CD4-positive, alpha-beta memory T cell (primary cell): ENCODE data around the gene MFN2. TPM values are rescaled to one million over a fixed set of nuclear protein-coding genes. Genes with fewer than 3 reads are reported as not detected.

Experiments used
- CTCF ChIA-PET: fragments of 350-600 bp; sonication (Branson Sonifier 250); formaldehyde crosslinking; loops from one replicate; lab custom pipeline; 2021; ENCODE audit warnings: inconsistent platforms; ENCODE audit not compliant: partially characterized antibody; lab: Charles Lee
- POLR2A ChIA-PET: fragments of 350-600 bp; sonication (Branson Sonifier 250); formaldehyde crosslinking; loops from one replicate; lab custom pipeline; 2021; ENCODE audit not compliant: partially characterized antibody; lab: Charles Lee
- DNase-seq, 5 donors: peaks; one replicate each; pipeline versions ENCODE4 v3.0.0 to v3.0.0-alpha.2; 2020 to 2022; ENCODE audit warnings: mixed read lengths in 1 of 5
- H3K27ac ChIP-seq: one replicate; pipeline ENCODE4 v1.7.0; 2013; ENCODE audit warnings: low read depth, low read length
- H3K27me3 ChIP-seq: 2 replicates; pipeline ENCODE4 v1.7.0; 2013; ENCODE audit warnings: mild to moderate bottlenecking, low read length, moderate library complexity; ENCODE audit not compliant: insufficient read depth
- H3K36me3 ChIP-seq: 2 replicates; pipeline ENCODE4 v1.7.0; 2013; ENCODE audit warnings: mild to moderate bottlenecking, low read length, moderate library complexity; ENCODE audit not compliant: insufficient read depth
- H3K4me1 ChIP-seq: 2 replicates; pipeline ENCODE4 v1.7.0; 2013; ENCODE audit warnings: mild to moderate bottlenecking, low read length, moderate library complexity; ENCODE audit not compliant: insufficient read depth
- H3K4me3 ChIP-seq, 2 donors: one replicate each; pipeline ENCODE4 v1.7.0; 2013; ENCODE audit warnings: low read length in 2 of 2, mild to moderate bottlenecking in 1 of 2
- H3K9me3 ChIP-seq, 2 donors: one replicate each; pipeline ENCODE4 v1.7.0; 2013; ENCODE audit warnings: low read length in 2 of 2, control low read depth in 1 of 2; ENCODE audit not compliant: control insufficient read depth in 1 of 2
- H3K27ac Mint-ChIP-seq, 7 donors: one replicate each; pipeline ENCODE4 v1.8.0; 2020 to 2021; ENCODE audit warnings: mixed read lengths in 7 of 7, mild to moderate bottlenecking in 6 of 7, inconsistent platforms in 3 of 7, moderate library complexity in 3 of 7
- H3K27me3 Mint-ChIP-seq, 2 donors: one replicate each; pipeline ENCODE4 v1.8.0; 2020 to 2021; ENCODE audit warnings: mixed read lengths in 2 of 2
- H3K36me3 Mint-ChIP-seq, 2 donors: one replicate each; pipeline ENCODE4 v1.8.0; 2020 to 2021; ENCODE audit warnings: mixed read lengths in 2 of 2, inconsistent platforms in 1 of 2, mild to moderate bottlenecking in 1 of 2
- H3K4me1 Mint-ChIP-seq, 4 donors: one replicate each; pipeline ENCODE4 v1.8.0; 2020 to 2021; ENCODE audit warnings: mixed read lengths in 4 of 4, mild to moderate bottlenecking in 1 of 4
- H3K4me3 Mint-ChIP-seq, 8 donors: one replicate each; pipeline ENCODE4 v1.8.0; 2020 to 2021; ENCODE audit warnings: mixed read lengths in 8 of 8, mild to moderate bottlenecking in 7 of 8, moderate library complexity in 6 of 8, inconsistent platforms in 3 of 8
- H3K9me3 Mint-ChIP-seq, 8 donors: one replicate each; pipeline ENCODE4 v1.8.0; 2020 to 2021; ENCODE audit warnings: mixed read lengths in 8 of 8, mild to moderate bottlenecking in 5 of 8, inconsistent platforms in 3 of 8, moderate library complexity in 1 of 8
- intact Hi-C: fragments of 100-400 bp; cut with micrococcal nuclease; formaldehyde crosslinking; loops from one replicate; pipeline ENCODE4 v1.15.1; 2023
- polyA plus RNA-seq, 2 donors: library from polyadenylated mRNA; unstranded; fragments of 300-500 nt; fragmentation: Illumina TruSeq; gene quantifications; one replicate each; pipeline ENCODE4 v1.2.3, GENCODE V29; 2021
- total RNA-seq, 2 experiments: library from RNA; stranded (reverse); gene quantifications; one replicate each; pipeline ENCODE4 v1.2.3, GENCODE V29; 2021

MFN2 gene
- total and polyA plus RNA-seq, 4 experiments from 2014 or later: 29.0 to 53.7 (median 36.8) TPM

DNA sequence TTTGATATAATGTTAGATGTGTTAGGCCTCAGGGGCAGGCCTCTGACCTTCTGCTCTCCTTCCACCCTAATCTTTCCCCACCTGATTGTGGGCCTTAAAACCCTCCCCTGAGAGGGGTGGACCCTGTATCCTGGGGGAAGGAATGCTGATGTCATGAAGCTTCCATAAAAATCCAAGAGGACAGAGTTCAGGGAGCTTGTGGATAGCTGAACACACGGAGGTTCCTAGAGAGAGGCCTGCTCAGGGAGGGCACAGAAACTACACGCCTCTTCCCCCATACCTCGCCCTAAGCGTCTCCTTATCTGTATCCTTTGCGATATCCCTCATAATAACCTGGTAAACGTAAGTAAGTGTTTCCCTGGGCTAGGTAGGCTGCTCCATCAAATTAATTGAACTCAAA is 4.3 kb downstream of the MFN2 start:
- Mint-ChIP-seq H3K9me3 (no peaks in the 10 kb centered on the region), H3K4me3 (no peak overlapping the region), H3K4me1 (peaks cover 28 to 62% (median 46%) of the 10 kb centered on the region in 4 donors), H3K36me3 (peaks cover 31 to 50% of the 10 kb centered on the region in 2 donors), H3K27me3 (no peaks in the 10 kb centered on the region), H3K27ac (no peak overlapping the region)
- DNase-seq: no peak
- no peaks in the 10 kb centered on the region for H3K27me3 ChIP-seq
- ChIA-PET POLR2A (interaction anchor here (0.5 to 6.7 kb wide), 2 partner anchors 76 to 288 kb away, joined by 3 to 126 read pairs; no protein-coding TSS in a partner anchor), CTCF (no interaction called here)
- no peak overlapping the region for H3K27ac ChIP-seq
- H3K4me1 ChIP-seq: peaks cover 37% of the 10 kb centered on the region
- peaks cover 48% of the 10 kb centered on the region for H3K36me3 ChIP-seq
- intact Hi-C loops: loop anchor here (5.0 to 10.0 kb wide), 2 partner anchors 147 to 180 kb away; partner anchors contain the start of genes CLCN6 and MTHFR
- no peaks in the 10 kb centered on the region for H3K9me3 ChIP-seq
- H3K4me3 ChIP-seq: no peak overlapping the region

- H3K9me3 Mint-ChIP-seq: no peaks in the 10 kb centered on the region
- H3K27me3 Mint-ChIP-seq: no peaks in the 10 kb centered on the region
- Histone ChIP-seq H3K27ac (no peak overlapping the region), H3K4me3 (no peak overlapping the region), H3K27me3 (no peaks in the 10 kb centered on the region), H3K4me1 (peaks cover 34% of the 10 kb centered on the region), H3K36me3 (peaks cover 54% of the 10 kb centered on the region), H3K9me3 (no peaks in the 10 kb centered on the region)
- H3K4me3 Mint-ChIP-seq: no peak overlapping the region
- peaks cover 25 to 58% (median 42%) of the 10 kb centered on the region in 4 donors for H3K4me1 Mint-ChIP-seq
- ChIA-PET POLR2A (interaction anchor here (1.5 kb wide), 1 partner anchor 77 kb away, joined by 4 read pairs; no protein-coding TSS in a partner anchor), CTCF (no interaction called here)
- intact Hi-C loops: loop anchor here (10.0 kb wide), 1 partner anchor 180 kb away; the partner anchor contains the start of genes CLCN6 and MTHFR
- H3K27ac Mint-ChIP-seq: peak overlapping the region in 1 of 7 donors; percentile 68
- DNase-seq: no peak
- H3K36me3 Mint-ChIP-seq: peaks cover 31 to 52% of the 10 kb centered on the region in 2 donors
These were observed 4.9 kb downstream of the MFN2 start for GRCh38 chr1:11985171-11985570.

DNA sequence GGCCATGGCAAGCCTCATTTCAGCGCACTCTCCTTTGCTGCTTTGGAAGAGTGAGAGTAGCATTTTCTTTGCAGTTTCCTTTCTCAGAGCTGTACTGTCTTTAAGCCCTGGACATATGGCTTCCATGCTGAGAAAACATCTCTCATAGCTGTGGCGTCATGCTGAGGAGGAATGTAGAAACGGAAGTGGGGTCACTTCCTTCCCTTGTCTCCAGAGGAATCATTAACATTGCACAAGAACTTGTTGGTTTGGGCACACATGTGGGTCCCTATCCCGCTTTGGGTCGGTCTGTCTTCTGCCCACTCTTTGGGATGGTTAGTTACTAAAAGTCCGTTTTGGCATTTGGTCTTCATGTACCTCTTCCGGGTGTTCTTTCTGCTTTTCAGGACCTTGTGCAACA is 5.6 kb downstream of the MFN2 start:
- Histone ChIP-seq H3K4me3 (no peak overlapping the region), H3K4me1 (peaks cover 30% of the 10 kb centered on the region), H3K36me3 (peaks cover 61% of the 10 kb centered on the region), H3K9me3 (no peaks in the 10 kb centered on the region), H3K27me3 (no peaks in the 10 kb centered on the region), H3K27ac (no peak overlapping the region)
- H3K9me3 Mint-ChIP-seq: no peaks in the 10 kb centered on the region
- ChIA-PET CTCF (no interaction called here), POLR2A (interaction anchor here (1.5 kb wide), 1 partner anchor 78 kb away, joined by 4 read pairs; no protein-coding TSS in a partner anchor)
- H3K27ac Mint-ChIP-seq: peak overlapping the region in 2 of 7 donors; percentile 27 to 60
- peak overlapping the region in 1 of 8 donors; percentile 30 for H3K4me3 Mint-ChIP-seq
- no peaks in the 10 kb centered on the region for H3K27me3 Mint-ChIP-seq
- H3K36me3 Mint-ChIP-seq: peaks cover 37 to 57% of the 10 kb centered on the region in 2 donors
- H3K4me1 Mint-ChIP-seq: peaks cover 25 to 54% (median 39%) of the 10 kb centered on the region in 4 donors
- intact Hi-C loops: loop anchor here (1.0 to 10.0 kb wide), 2 partner anchors 10 to 181 kb away; partner anchors contain the start of genes CLCN6 and MTHFR
- DNase-seq: no peak

GRCh38 chr1:11989669-11990068 is 9.4 kb downstream of the MFN2 start:
- Histone ChIP-seq H3K4me1 (no peaks in the 10 kb centered on the region), H3K36me3 (peaks cover 51% of the 10 kb centered on the region), H3K4me3 (no peak overlapping the region), H3K27me3 (no peaks in the 10 kb centered on the region), H3K9me3 (no peaks in the 10 kb centered on the region), H3K27ac (no peak overlapping the region)
- peaks cover 4 to 16% (median 11%) of the 10 kb centered on the region in 4 donors for H3K4me1 Mint-ChIP-seq
- no peaks in the 10 kb centered on the region for H3K9me3 Mint-ChIP-seq
- H3K27me3 Mint-ChIP-seq: no peaks in the 10 kb centered on the region
- no peak overlapping the region for H3K4me3 Mint-ChIP-seq
- no peak for DNase-seq
- H3K36me3 Mint-ChIP-seq: peaks cover 37 to 58% of the 10 kb centered on the region in 2 donors
- ChIA-PET POLR2A (interaction anchor here (1.6 kb wide), 1 partner anchor 10 kb away, joined by 6 read pairs; the partner anchor contains the start of gene MFN2), CTCF (no interaction called here)
- H3K27ac Mint-ChIP-seq: no peak overlapping the region
- intact Hi-C loops: loop anchor here (10.0 kb wide), 1 partner anchor 185 kb away; the partner anchor contains the start of genes CLCN6 and MTHFR

- no peaks in the 10 kb centered on the region for H3K4me1 ChIP-seq
- H3K4me3 ChIP-seq: no peak overlapping the region
- Mint-ChIP-seq H3K4me1 (peaks cover 2 to 12% (median 8%) of the 10 kb centered on the region in 4 donors), H3K36me3 (peaks cover 38 to 60% of the 10 kb centered on the region in 2 donors), H3K4me3 (no peak overlapping the region), H3K9me3 (no peaks in the 10 kb centered on the region), H3K27me3 (no peaks in the 10 kb centered on the region), H3K27ac (peak overlapping the region in 1 of 7 donors; percentile 63)
- POLR2A ChIA-PET: interaction anchor here (1.6 kb wide), 1 partner anchor 10 kb away, joined by 6 read pairs; the partner anchor contains the start of gene MFN2
- H3K27ac ChIP-seq: no peak overlapping the region
- H3K9me3 ChIP-seq: no peaks in the 10 kb centered on the region
- no peak for DNase-seq
- intact Hi-C loops: no loop called here
- H3K27me3 ChIP-seq: no peaks in the 10 kb centered on the region
- H3K36me3 ChIP-seq: peaks cover 52% of the 10 kb centered on the region
- CTCF ChIA-PET: no interaction called here
These were observed 10.2 kb downstream of the MFN2 start for GRCh38 chr1:11990303-11991032.

GRCh38 chr1:11991969-11992676 is 11.9 kb downstream of the MFN2 start:
- Mint-ChIP-seq H3K9me3 (no peaks in the 10 kb centered on the region), H3K27me3 (no peaks in the 10 kb centered on the region), H3K36me3 (peaks cover 43 to 68% of the 10 kb centered on the region in 2 donors), H3K4me1 (peaks cover 0 to 4% (median 2%) of the 10 kb centered on the region in 4 donors), H3K4me3 (no peak overlapping the region), H3K27ac (no peak overlapping the region)
- intact Hi-C loops: no loop called here
- H3K9me3 ChIP-seq: no peaks in the 10 kb centered on the region
- DNase-seq: no peak
- CTCF ChIA-PET: no interaction called here
- POLR2A ChIA-PET: interaction anchor here (0.8 to 1.3 kb wide), 2 partner anchors 12 to 84 kb away, joined by 3 to 4 read pairs; partner anchors contain the start of gene MFN2
- H3K4me3 ChIP-seq: no peak overlapping the region
- H3K27me3 ChIP-seq: no peaks in the 10 kb centered on the region
- H3K27ac ChIP-seq: no peak overlapping the region
- H3K4me1 ChIP-seq: no peaks in the 10 kb centered on the region
- H3K36me3 ChIP-seq: peaks cover 58% of the 10 kb centered on the region
